ENCODE measurements around the gene GRIA4. TPM values are rescaled to one million over a fixed set of nuclear protein-coding genes. Genes with fewer than 3 reads are reported as not detected.

Gene GRIA4
- total and polyA plus RNA-seq, 2 of the 13 experiments (the other 11 are each of a cell fraction or from before 2014, with no cell fraction given) = not detected

DNA sequence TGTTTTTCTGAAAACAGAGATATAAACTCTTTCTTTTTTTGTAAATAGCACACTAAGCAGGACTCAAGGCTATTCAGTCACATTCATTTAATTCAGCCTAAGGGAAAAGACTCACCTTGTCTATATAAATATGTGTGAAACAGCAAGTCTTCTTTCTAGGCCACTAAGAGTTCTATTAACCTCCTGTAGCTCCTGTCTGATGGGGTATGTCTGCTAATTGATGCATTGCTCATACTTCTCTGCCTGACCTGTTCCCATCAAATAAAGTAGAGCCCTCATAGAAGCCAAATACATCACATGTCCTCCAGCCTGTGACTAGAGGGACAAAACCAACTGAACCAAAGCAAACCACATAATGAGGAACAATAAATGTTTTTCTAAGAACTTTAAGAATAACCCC, 344.0 kb downstream of the GRIA4 start:
- H3K9ac ChIP-seq (ENCODE audit: insufficient read depth, low read depth, low read length) = no peak overlapping the region
- no peaks in the 10 kb centered on the region for H3K79me2 ChIP-seq (ENCODE audit: insufficient read depth, low read length)
- no peak overlapping the region for H3K27ac ChIP-seq (ENCODE audit: extremely low read length, insufficient read depth, low read length)
- H3K27me3 ChIP-seq (ENCODE audit: control insufficient read depth in 1 of 2, insufficient read depth in 2 of 2, low read length in 2 of 2) = no peaks in the 10 kb centered on the region
- H3K4me1 ChIP-seq (ENCODE audit: insufficient read depth, low read length) = no peaks in the 10 kb centered on the region
- intact Hi-C loops (cut with micrococcal nuclease; ENCODE audit: unreplicated experiment) (no loop called here), in situ Hi-C loops (cut with HindIII; ENCODE audit: extremely low pct_ligation_motif_present, low pct_unique_long_range_greater_than_20kb) (no loop called here)
- no peak overlapping the region for H3K4me3 ChIP-seq (replicated peaks in 1 of 3; ENCODE audit: insufficient read depth in 1 of 3, low read depth in 2 of 3, low read length in 3 of 3)
- H3K36me3 ChIP-seq (replicated peaks in 1 of 2; ENCODE audit: control insufficient read depth in 1 of 2, insufficient read depth in 2 of 2, low read length in 2 of 2) = no peaks in the 10 kb centered on the region
- no peak for FAIRE-seq
- H2AFZ ChIP-seq (ENCODE audit: low read length) = no peak overlapping the region
- H3K4me2 ChIP-seq (ENCODE audit: low read depth, low read length) = no peak overlapping the region
- ATAC-seq = no peak
- BruUV-seq (replicated peaks) = no TSS peak
- DNase-seq (ENCODE audit: low spot score) = no peak
- TF ChIP-seq ZNF782 (CRISPR knock-in tag; IDR thresholded peaks at IDR 0.05; ENCODE audit: borderline replicate concordance) (no peak), ZNF496 (CRISPR knock-in tag; IDR thresholded peaks at IDR 0.05; ENCODE audit: insufficient replicate concordance) (no peak), ZNF180 (CRISPR knock-in tag; IDR thresholded peaks at IDR 0.05; ENCODE audit: borderline replicate concordance, low read depth) (no peak), ZNF20 (CRISPR knock-in tag; IDR thresholded peaks at IDR 0.05) (no peak), AHR (CRISPR knock-in tag; IDR thresholded peaks at IDR 0.05) (no peak), ZNF136 (CRISPR knock-in tag; IDR thresholded peaks at IDR 0.05; ENCODE audit: low read depth) (no peak), ZNF891 (CRISPR knock-in tag; IDR thresholded peaks at IDR 0.05) (no peak), CENPT (CRISPR knock-in tag; IDR thresholded peaks at IDR 0.05; ENCODE audit: low read depth) (no peak), ZNF256 (CRISPR knock-in tag; conservative IDR thresholded peaks at IDR 0.05) (no peak), EED (CRISPR knock-in tag; IDR thresholded peaks at IDR 0.05) (no peak), TOE1 (CRISPR knock-in tag; IDR thresholded peaks at IDR 0.05) (no peak), ZNF441 (CRISPR knock-in tag; IDR thresholded peaks at IDR 0.05; ENCODE audit: borderline replicate concordance) (no peak), RXRA (CRISPR knock-in tag; IDR thresholded peaks at IDR 0.05) (no peak), ZNF629 (CRISPR knock-in tag; conservative IDR thresholded peaks at IDR 0.05) (no peak), ZKSCAN5 (CRISPR knock-in tag; IDR thresholded peaks at IDR 0.05) (no peak)
- H3K9me3 ChIP-seq (ENCODE audit: low read length) = no peaks in the 10 kb centered on the region
- H4K20me1 ChIP-seq (ENCODE audit: insufficient read depth, low read length) = no peaks in the 10 kb centered on the region
- ChIA-PET CTCF (ENCODE audit: low intra/inter-chr PET ratio, low total read pairs) (no interaction called here), POLR2A (no interaction called here)
